Right lobe of liver (tissue), 4 donors: Measurements from ENCODE around the gene SMPDL3A.

Experiments used
- POLR2A ChIP-seq: fragments of 450-650 bp; IDR thresholded peaks from one replicate; pipeline ENCODE4 v1.6.1; 2017; ENCODE audit warnings: antibody characterized with exemption, mild to moderate bottlenecking
- TF ChIP-seq, protein P1 (sequence below), 4 donors: fragments of 200-600 bp in 3 of 4; fragments of 450-650 bp in 1 of 4; IDR thresholded peaks; one replicate each; pipeline versions ENCODE4 v1.5.1 to v1.8.0; 2016 to 2022; ENCODE audit warnings: antibody characterized with exemption in 4 of 4, mild to moderate bottlenecking in 2 of 4
- donor health status: DM: no; HTN: no; CAD: no.
- donor health status: DM: no; HTN: no; CAD: no.
- donor health status: DM: no; HTN: yes; CAD: no.

DNA sequence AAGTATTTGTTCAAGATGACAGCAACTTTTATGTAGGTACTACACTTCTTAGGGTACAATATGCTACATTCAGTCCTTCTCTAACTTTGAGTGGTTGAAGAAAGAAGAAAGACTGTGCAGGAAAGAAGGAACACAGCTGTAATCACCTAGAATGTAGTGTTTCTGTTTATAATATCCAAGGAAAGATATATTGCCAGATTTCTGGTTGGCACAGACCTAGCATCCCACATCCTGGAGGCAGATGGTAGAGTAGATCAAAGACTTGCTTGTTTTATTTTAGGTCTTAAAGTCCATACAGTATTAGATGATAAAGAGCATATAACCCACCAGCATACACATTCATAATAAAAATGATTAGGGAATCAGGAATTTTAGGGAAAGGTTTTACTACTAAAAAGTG is 22.8 kb upstream of the SMPDL3A start:
- TF ChIP-seq, protein P1, sequence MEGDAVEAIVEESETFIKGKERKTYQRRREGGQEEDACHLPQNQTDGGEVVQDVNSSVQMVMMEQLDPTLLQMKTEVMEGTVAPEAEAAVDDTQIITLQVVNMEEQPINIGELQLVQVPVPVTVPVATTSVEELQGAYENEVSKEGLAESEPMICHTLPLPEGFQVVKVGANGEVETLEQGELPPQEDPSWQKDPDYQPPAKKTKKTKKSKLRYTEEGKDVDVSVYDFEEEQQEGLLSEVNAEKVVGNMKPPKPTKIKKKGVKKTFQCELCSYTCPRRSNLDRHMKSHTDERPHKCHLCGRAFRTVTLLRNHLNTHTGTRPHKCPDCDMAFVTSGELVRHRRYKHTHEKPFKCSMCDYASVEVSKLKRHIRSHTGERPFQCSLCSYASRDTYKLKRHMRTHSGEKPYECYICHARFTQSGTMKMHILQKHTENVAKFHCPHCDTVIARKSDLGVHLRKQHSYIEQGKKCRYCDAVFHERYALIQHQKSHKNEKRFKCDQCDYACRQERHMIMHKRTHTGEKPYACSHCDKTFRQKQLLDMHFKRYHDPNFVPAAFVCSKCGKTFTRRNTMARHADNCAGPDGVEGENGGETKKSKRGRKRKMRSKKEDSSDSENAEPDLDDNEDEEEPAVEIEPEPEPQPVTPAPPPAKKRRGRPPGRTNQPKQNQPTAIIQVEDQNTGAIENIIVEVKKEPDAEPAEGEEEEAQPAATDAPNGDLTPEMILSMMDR (IDR thresholded peaks at IDR 0.05), result no peak
- no peak for TF ChIP-seq POLR2A
